ENCODE results near the gene TNFAIP8L1.
A peak's percentile ranks its signal among the peaks of the same experiment; 100 is the strongest.

Gene TNFAIP8L1

GRCh38 chr19:4642625-4643024 lies 3.3 kb downstream of the TNFAIP8L1 start:
- no peak for DNase-seq (ENCODE audit: low read depth)
- H3K4me3 ChIP-seq (ENCODE audit: low read depth, low read length): no peak overlapping the region

DNA sequence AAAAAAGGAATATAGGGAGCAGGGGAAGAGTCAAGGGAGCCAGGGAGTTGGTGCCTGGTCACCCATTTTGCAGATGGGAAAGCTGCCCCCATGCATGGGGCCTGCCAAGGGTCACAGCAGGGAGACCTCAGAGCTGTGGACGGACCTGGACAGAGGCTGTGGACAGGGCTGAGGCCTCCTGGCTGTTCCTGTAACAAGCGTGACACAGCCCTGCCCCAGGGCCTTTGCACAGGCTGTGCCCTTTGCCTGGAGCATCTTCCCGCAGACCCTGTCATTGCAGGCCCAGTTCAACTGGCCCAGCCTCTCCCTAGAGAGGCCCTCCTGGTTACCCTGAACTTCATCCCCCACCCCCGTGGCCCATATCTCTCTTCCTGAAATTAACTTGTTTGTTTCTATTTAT lies 6.4 kb downstream of the TNFAIP8L1 start:
- H3K4me3 ChIP-seq (ENCODE audit: low read depth, low read length): no peak overlapping the region
- DNase-seq (ENCODE audit: low read depth): no peak

DNA sequence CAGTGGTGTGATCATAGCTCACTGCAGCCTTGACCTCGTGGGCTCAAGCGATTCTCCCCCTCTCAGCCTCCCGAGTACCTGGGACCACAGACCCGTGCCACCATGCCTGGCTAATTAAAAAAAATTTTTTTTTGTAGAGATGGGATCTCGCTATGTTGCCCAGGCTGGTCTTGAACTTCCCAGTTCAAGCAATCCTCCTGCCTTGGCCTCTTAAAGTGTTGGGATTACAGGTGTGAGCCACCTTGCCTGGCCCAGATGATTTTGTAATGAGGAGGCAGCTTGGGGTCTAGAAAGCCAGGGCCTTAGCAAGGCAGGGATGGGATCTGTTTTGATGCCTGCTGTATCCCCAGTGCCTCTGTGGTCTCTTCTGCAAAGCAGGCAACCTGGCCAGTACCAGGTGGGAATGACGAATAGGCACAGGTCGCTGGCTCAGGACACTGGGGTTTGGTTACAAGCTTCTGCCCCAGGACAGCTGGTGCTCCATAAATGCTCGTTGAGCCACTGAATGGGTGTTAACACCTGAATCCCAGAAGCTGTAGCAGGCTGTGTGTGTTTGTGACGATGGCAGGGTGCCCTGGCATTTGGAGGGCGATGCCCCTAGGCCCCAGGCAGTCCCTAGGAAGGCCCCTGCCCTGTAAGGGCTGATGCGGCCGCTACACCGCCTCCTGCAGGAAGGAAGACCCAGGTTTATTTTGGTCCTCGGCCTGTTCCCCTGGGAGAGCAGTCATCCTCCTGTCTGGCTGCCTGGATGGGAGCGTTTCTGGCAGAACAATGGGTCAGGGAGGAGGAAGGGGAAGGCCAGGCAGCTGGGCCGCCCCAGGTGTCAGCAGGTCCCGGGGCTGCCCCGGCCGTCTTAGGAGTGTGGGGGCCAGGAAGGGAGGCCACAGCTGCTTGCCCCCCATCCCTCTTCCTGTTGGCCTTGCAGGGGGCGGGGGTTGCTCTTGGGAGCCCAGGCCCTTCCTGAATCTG lies 8.6 kb downstream of the TNFAIP8L1 start:
- no peak for DNase-seq (ENCODE audit: low read depth)
- no peak overlapping the region for H3K4me3 ChIP-seq (ENCODE audit: low read depth, low read length)

GRCh38 chr19:4649392-4650047 lies 10.2 kb downstream of the TNFAIP8L1 start:
- no peak overlapping the region for H3K4me3 ChIP-seq (ENCODE audit: low read depth, low read length)
- DNase-seq (ENCODE audit: low read depth): no peak

GRCh38 chr19:4650159-4650558 lies 10.8 kb downstream of the TNFAIP8L1 start:
- H3K4me3 ChIP-seq (ENCODE audit: low read depth, low read length): no peak overlapping the region
- no peak for DNase-seq (ENCODE audit: low read depth)

DNA sequence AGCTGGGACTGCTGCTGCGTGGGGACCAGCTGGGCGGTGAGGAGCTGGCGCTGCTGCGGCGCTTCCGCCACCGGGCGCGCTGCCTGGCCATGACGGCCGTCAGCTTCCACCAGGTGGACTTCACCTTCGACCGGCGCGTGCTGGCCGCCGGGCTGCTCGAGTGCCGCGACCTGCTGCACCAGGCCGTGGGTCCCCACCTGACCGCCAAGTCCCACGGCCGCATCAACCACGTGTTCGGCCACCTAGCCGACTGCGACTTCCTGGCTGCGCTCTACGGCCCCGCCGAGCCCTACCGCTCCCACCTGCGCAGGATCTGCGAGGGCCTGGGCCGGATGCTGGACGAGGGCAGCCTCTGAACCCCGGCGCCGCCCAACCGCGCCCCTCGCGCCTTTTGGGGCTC lies 12.8 kb downstream of the TNFAIP8L1 start:
- H3K4me3 ChIP-seq (ENCODE audit: low read depth, low read length): no peak overlapping the region
- no peak for DNase-seq (ENCODE audit: low read depth)

DNA sequence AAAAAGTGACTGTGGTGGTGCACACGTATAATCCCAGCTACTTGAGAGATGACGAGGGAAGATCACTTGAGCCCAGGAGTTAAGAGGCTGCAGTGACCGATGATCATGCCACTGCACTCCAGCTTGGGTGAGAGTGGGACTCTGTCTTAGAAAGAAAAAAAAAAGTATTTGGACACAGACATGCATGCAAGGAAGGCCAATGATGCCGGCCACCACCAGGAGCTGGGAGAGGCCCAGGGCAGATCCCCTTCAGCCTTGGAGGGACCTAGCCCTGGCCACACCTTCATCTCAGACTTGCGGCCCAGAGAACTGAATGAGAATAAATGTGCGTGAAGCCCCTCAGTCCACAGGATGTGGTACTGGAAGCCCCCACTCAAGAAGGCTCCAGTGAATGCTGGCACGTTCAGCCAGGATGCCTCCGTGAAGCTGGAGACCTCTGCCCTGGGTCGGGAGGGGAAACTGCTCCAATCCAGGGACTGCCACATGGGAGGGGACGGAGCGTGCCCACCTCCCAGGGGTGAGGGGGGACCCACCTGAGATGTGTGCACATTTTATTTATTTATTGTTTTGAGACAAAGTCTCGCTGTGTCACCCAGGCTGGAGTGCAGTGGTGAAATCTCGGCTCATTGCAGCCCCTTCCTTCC lies 14.6 kb downstream of the TNFAIP8L1 start:
- no peak for DNase-seq (ENCODE audit: low read depth)
- H3K4me3 ChIP-seq (ENCODE audit: low read depth, low read length): no peak overlapping the region

- no peak overlapping the region for H3K4me3 ChIP-seq (ENCODE audit: low read depth, low read length)
- no peak for DNase-seq (ENCODE audit: low read depth)
Measured at GRCh38 chr19:4654437-4655361, 15.4 kb downstream of the TNFAIP8L1 start.

GRCh38 chr19:4656102-4656501 lies 16.8 kb downstream of the TNFAIP8L1 start:
- no peak overlapping the region for H3K4me3 ChIP-seq (ENCODE audit: low read depth, low read length)
- no peak for DNase-seq (ENCODE audit: low read depth)

GRCh38 chr19:4657262-4657661 lies 17.9 kb downstream of the TNFAIP8L1 start:
- no peak for DNase-seq (ENCODE audit: low read depth)
- H3K4me3 ChIP-seq (ENCODE audit: low read depth, low read length): no peak overlapping the region

GRCh38 chr19:4657835-4658234 lies 18.5 kb downstream of the TNFAIP8L1 start:
- no peak overlapping the region for H3K4me3 ChIP-seq (ENCODE audit: low read depth, low read length)
- DNase-seq (ENCODE audit: low read depth): no peak

DNA sequence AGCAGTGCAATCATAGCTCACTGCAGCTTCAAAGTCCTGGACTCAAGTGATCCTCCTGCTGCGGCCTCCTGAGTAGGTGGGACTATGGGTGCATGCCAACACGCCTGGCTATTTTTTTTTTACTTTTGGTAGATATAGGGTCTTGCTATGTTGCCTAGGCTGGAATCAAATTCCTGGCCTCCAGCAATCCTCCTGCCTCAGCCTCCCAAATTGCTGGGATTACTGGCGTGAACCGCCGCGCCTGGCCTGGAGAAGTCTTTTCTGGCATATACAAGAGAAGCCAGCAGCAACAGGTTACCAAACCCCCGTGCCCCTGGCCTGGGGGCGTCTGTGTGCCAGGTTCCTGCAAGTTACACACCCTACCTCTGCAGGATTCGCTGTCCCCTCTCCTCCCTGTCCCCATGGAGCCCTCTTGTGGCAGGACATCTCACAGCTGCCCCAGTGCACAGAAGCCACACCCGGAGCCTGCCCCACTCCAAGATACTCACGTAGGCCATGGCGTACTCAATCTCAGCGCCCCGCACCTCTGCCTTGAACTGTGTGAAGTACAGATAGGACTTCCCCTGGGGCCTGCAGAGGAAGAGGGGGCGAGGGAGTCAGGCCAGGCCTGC lies 21.0 kb downstream of the TNFAIP8L1 start:
- H3K4me3 ChIP-seq (ENCODE audit: low read depth, low read length): no peak overlapping the region
- no peak for DNase-seq (ENCODE audit: low read depth)

GRCh38 chr19:4660993-4661392 lies 21.7 kb downstream of the TNFAIP8L1 start:
- no peak overlapping the region for H3K4me3 ChIP-seq (ENCODE audit: low read depth, low read length)
- DNase-seq (ENCODE audit: low read depth): no peak

DNA sequence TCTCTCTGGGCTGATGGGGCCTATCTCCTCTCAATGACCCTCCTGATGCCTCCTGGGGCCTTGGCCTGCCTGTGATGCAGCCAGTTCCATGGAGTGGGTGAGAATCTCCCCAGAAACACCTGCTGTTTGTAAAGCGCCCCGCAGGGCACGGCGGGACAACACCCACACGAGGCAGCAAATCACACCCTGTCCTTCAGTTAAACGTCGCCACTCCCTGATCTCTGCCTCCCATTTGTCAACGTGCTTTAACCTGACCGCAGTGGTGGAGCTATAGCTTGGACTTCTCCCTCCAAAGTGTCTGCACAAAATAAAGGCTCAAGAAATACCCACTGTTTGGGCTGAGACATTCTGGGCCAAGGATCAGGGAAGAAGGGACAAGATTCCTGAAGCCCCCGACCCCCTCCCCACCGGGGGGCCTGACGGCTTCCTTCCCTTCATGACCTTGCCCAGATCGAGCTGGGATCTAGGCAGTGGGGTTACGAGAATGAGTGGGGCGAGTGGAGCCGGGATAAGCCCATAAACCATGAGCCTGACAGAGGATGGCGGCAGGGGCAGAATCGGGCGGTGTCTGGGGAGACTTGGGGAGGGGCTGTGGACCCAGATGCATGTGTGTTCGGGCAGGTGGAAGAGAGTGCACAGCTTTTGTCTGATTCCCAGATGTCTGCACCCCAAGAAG lies 22.8 kb downstream of the TNFAIP8L1 start:
- no peak for DNase-seq (ENCODE audit: low read depth)
- H3K4me3 ChIP-seq (ENCODE audit: low read depth, low read length): no peak overlapping the region

DNA sequence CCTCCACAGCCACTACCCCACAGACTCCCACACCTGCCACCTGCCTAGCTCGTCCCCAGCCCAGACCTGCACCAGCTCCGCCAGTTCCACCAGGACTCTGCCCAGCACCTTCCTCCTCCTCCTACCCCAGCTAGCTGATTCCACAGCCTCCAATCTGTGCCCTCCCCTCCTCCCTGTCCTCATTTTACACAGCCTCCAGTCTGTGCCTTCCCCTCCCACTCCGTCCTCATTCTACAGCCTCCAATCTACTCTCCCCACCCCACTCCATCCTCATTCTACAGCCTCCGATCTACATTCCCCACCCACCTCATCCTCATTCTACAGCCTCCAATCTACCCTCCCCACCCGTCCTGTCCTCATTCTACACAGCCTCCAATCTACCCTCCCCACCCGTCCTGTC lies 23.5 kb downstream of the TNFAIP8L1 start:
- no peak for DNase-seq (ENCODE audit: low read depth)
- no peak overlapping the region for H3K4me3 ChIP-seq (ENCODE audit: low read depth, low read length)

GRCh38 chr19:4664642-4665041 lies 25.3 kb downstream of the TNFAIP8L1 start:
- DNase-seq (ENCODE audit: low read depth): no peak
- H3K4me3 ChIP-seq (ENCODE audit: low read depth, low read length): no peak overlapping the region

GRCh38 chr19:4669723-4670480 lies 30.6 kb downstream of the TNFAIP8L1 start, which contains the start of gene MYDGF:
TSS of gene MYDGF (minus strand) at chr19:4670342. CDS start at chr19:4670334, 8 bp downstream.
- peak within 1 kb of the TSS; percentile 79 for H3K4me3 ChIP-seq (ENCODE audit: low read depth, low read length)
- DNase-seq (ENCODE audit: low read depth): peak; percentile 58
